Measurements from ENCODE around the gene PTBP1. TPM values are rescaled to one million over a fixed set of nuclear protein-coding genes. Genes with fewer than 3 reads are reported as not detected.

The PTBP1 gene
- total and polyA plus RNA-seq, 2 donors (not counting 3 experiments of a cell fraction or from before 2014, with no cell fraction given): 382 to 623 TPM

DNA sequence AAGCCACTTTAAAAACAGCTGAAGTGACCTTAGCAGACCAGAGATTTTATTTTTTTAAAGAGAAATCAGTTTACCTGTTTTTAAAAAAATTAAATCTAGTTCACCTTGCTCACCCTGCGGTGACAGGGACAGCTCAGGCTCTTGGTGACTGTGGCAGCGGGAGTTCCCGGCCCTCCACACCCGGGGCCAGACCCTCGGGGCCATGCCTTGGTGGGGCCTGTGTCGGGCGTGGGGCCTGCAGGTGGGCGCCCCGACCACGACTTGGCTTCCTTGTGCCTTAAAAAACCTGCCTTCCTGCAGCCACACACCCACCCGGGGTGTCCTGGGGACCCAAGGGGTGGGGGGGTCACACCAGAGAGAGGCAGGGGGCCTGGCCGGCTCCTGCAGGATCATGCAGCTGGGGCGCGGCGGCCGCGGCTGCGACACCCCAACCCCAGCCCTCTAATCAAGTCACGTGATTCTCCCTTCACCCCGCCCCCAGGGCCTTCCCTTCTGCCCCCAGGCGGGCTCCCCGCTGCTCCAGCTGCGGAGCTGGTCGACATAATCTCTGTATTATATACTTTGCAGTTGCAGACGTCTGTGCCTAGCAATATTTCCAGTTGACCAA is 13.7 kb downstream of the PTBP1 start:
- no peaks in the 10 kb centered on the region for H3K4me1 ChIP-seq (ENCODE audit: control insufficient read depth, extremely low read depth, insufficient read depth, low read length)
- H4K20me1 ChIP-seq (replicated peaks; ENCODE audit: control insufficient read depth, extremely low read depth, insufficient read depth, low read length): peaks cover 3% of the 10 kb centered on the region
- intact Hi-C loops (cut with micrococcal nuclease): no loop called here
- dilution Hi-C loops (cut with MboI; ENCODE audit: extremely low pct_ligation_motif_present, low sequenced_read_pairs): no loop called here
- H3K36me3 ChIP-seq (ENCODE audit: control insufficient read depth in 2 of 2, extremely low read depth in 1 of 2, insufficient read depth in 2 of 2, low read length in 2 of 2): peaks cover 40 to 48% of the 10 kb centered on the region in 2 experiments
- TF ChIP-seq POLR2AphosphoS5 (IDR thresholded peaks at IDR 0.05; ENCODE audit: insufficient read depth, low read depth, low read length) (peak; percentile 15), MYC (IDR thresholded peaks at IDR 0.05; ENCODE audit: low read depth, low read length) (no peak)
- no peak overlapping the region for H3K27ac ChIP-seq (ENCODE audit: insufficient read depth, low read depth, low read length)
- no peak overlapping the region for H3K9ac ChIP-seq (replicated peaks; ENCODE audit: extremely low read depth, insufficient read depth, low read length)
- POLR2A ChIA-PET: no interaction called here
- no TSS peak for BruUV-seq (replicated peaks)
- DNase-seq (ENCODE audit: low read depth, low spot score) (no peak), FAIRE-seq (no peak)
- H2AFZ ChIP-seq (ENCODE audit: low read depth, low read length): no peak overlapping the region
- no peaks in the 10 kb centered on the region for H3K9me1 ChIP-seq (replicated peaks; ENCODE audit: control insufficient read depth, extremely low read depth, insufficient read depth, low read length)
- CTCF ChIA-PET: interaction anchor here (1.0 kb wide), 2 partner anchors 9 to 12 kb away, joined by 3 to 4 read pairs; no protein-coding TSS in a partner anchor
- H3K9me3 ChIP-seq (replicated peaks; ENCODE audit: control insufficient read depth, insufficient read depth, low read length): no peaks in the 10 kb centered on the region
- H3K4me2 ChIP-seq (ENCODE audit: insufficient read depth, low read length): no peak overlapping the region
- no peaks in the 10 kb centered on the region for H3K27me3 ChIP-seq (ENCODE audit: control insufficient read depth in 2 of 2, insufficient read depth in 2 of 2, low read length in 2 of 2)
- no peak overlapping the region for H3K4me3 ChIP-seq (replicated peaks in 1 of 3; ENCODE audit: insufficient read depth in 1 of 3, low read depth in 1 of 3, low read length in 3 of 3)
- peaks cover 38% of the 10 kb centered on the region for H3K79me2 ChIP-seq (ENCODE audit: control insufficient read depth, insufficient read depth, low read length)

DNA sequence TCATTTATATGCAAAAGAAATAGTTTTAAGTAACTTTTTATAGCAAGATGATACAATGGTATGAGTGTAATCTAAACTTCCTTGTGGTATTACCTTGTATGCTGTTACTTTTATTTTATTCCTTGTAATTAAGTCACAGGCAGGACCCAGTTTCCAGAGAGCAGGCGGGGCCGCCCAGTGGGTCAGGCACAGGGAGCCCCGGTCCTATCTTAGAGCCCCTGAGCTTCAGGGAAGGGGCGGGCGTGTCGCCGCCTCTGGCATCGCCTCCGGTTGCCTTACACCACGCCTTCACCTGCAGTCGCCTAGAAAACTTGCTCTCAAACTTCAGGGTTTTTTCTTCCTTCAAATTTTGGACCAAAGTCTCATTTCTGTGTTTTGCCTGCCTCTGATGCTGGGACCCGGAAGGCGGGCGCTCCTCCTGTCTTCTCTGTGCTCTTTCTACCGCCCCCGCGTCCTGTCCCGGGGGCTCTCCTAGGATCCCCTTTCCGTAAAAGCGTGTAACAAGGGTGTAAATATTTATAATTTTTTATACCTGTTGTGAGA is 14.3 kb downstream of the PTBP1 start:
- H3K36me3 ChIP-seq (ENCODE audit: control insufficient read depth in 2 of 2, extremely low read depth in 1 of 2, insufficient read depth in 2 of 2, low read length in 2 of 2): peaks cover 37 to 42% of the 10 kb centered on the region in 2 experiments
- dilution Hi-C loops (cut with MboI; ENCODE audit: extremely low pct_ligation_motif_present, low sequenced_read_pairs): no loop called here
- H3K9ac ChIP-seq (replicated peaks; ENCODE audit: extremely low read depth, insufficient read depth, low read length): no peak overlapping the region
- TF ChIP-seq FOS (IDR thresholded peaks at IDR 0.05; ENCODE audit: borderline replicate concordance, insufficient read depth, low read length): no peak
- no peak for TF ChIP-seq POLR2A (IDR thresholded peaks at IDR 0.05; ENCODE audit: low read depth, low read length)
- no peak for TF ChIP-seq GATA2 (IDR thresholded peaks at IDR 0.05; ENCODE audit: insufficient read depth, insufficient read length, low read depth, low read length)
- no peak for TF ChIP-seq MYC (IDR thresholded peaks at IDR 0.05; ENCODE audit: low read depth, low read length)
- TF ChIP-seq, protein P1, sequence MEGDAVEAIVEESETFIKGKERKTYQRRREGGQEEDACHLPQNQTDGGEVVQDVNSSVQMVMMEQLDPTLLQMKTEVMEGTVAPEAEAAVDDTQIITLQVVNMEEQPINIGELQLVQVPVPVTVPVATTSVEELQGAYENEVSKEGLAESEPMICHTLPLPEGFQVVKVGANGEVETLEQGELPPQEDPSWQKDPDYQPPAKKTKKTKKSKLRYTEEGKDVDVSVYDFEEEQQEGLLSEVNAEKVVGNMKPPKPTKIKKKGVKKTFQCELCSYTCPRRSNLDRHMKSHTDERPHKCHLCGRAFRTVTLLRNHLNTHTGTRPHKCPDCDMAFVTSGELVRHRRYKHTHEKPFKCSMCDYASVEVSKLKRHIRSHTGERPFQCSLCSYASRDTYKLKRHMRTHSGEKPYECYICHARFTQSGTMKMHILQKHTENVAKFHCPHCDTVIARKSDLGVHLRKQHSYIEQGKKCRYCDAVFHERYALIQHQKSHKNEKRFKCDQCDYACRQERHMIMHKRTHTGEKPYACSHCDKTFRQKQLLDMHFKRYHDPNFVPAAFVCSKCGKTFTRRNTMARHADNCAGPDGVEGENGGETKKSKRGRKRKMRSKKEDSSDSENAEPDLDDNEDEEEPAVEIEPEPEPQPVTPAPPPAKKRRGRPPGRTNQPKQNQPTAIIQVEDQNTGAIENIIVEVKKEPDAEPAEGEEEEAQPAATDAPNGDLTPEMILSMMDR (IDR thresholded peaks at IDR 0.05; ENCODE audit: extremely low read depth in 1 of 2, insufficient read depth in 1 of 2, low read depth in 1 of 2, low read length in 2 of 2): no peak
- TF ChIP-seq, protein P2, sequence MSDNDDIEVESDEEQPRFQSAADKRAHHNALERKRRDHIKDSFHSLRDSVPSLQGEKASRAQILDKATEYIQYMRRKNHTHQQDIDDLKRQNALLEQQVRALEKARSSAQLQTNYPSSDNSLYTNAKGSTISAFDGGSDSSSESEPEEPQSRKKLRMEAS (IDR thresholded peaks at IDR 0.05; ENCODE audit: insufficient read depth, insufficient read length): no peak
- no peak for TF ChIP-seq JUN (IDR thresholded peaks at IDR 0.05; ENCODE audit: borderline replicate concordance, insufficient read depth, insufficient read length, low read depth)
- H3K27ac ChIP-seq (ENCODE audit: insufficient read depth, low read depth, low read length): no peak overlapping the region
- H2AFZ ChIP-seq (ENCODE audit: low read depth, low read length): no peak overlapping the region
- intact Hi-C loops (cut with micrococcal nuclease): no loop called here
- no peaks in the 10 kb centered on the region for H3K9me3 ChIP-seq (replicated peaks; ENCODE audit: control insufficient read depth, insufficient read depth, low read length)
- POLR2A ChIA-PET: no interaction called here
- no peak overlapping the region for H3K4me2 ChIP-seq (ENCODE audit: insufficient read depth, low read length)
- no peak overlapping the region for H3K4me3 ChIP-seq (replicated peaks in 1 of 3; ENCODE audit: insufficient read depth in 1 of 3, low read depth in 1 of 3, low read length in 3 of 3)
- H3K79me2 ChIP-seq (ENCODE audit: control insufficient read depth, insufficient read depth, low read length): peaks cover 32% of the 10 kb centered on the region
- FAIRE-seq: no peak
- no peak for DNase-seq (ENCODE audit: low read depth, low spot score)
- CTCF ChIA-PET: interaction anchor here (1.0 kb wide), 2 partner anchors 9 to 12 kb away, joined by 3 to 4 read pairs; no protein-coding TSS in a partner anchor
- H4K20me1 ChIP-seq (replicated peaks; ENCODE audit: control insufficient read depth, extremely low read depth, insufficient read depth, low read length): peaks cover 3% of the 10 kb centered on the region
- H3K27me3 ChIP-seq (ENCODE audit: control insufficient read depth in 2 of 2, insufficient read depth in 2 of 2, low read length in 2 of 2): no peaks in the 10 kb centered on the region
- H3K9me1 ChIP-seq (replicated peaks; ENCODE audit: control insufficient read depth, extremely low read depth, insufficient read depth, low read length): no peaks in the 10 kb centered on the region
- no peaks in the 10 kb centered on the region for H3K4me1 ChIP-seq (ENCODE audit: control insufficient read depth, extremely low read depth, insufficient read depth, low read length)
- BruUV-seq (replicated peaks): TSS peak; percentile 51

Measured in endothelial cell of umbilical vein (primary cell).